GM18519 (cell line): Measurements from ENCODE around the gene KANSL3.
"Not testable (repeated sequence)": the region's sequence is repeated elsewhere in the genome, so short reads cannot be mapped to it uniquely, and the experiment has no call there.

Experiments used
- ATAC-seq: cut with Tn5 transposase; IDR thresholded peaks from one replicate; pipeline ENCODE4 v1.9.1; 2021; ENCODE audit warnings: mild to moderate bottlenecking, moderate library complexity; ENCODE audit not compliant: unreplicated experiment, low FRiP score

Gene KANSL3

GRCh38 chr2:96656540-96656939, 18.4 kb upstream of the KANSL3 start:
- ATAC-seq = no peak

- no peak for ATAC-seq
Observed at GRCh38 chr2:96655526-96655925, 17.4 kb upstream of the KANSL3 start.

GRCh38 chr2:96654791-96655190, 16.7 kb upstream of the KANSL3 start:
- ATAC-seq = not testable (repeated sequence)

GRCh38 chr2:96651793-96652192, 13.7 kb upstream of the KANSL3 start:
- no peak for ATAC-seq

GRCh38 chr2:96649342-96649741, 11.2 kb upstream of the KANSL3 start:
- no peak for ATAC-seq

GRCh38 chr2:96648306-96648930, 10.3 kb upstream of the KANSL3 start:
- no peak for ATAC-seq

GRCh38 chr2:96647681-96648080, 9.6 kb upstream of the KANSL3 start:
- no peak for ATAC-seq

GRCh38 chr2:96642564-96643360, 4.7 kb upstream of the KANSL3 start, which contains the start of gene FER1L5:
Gene FER1L5, plus strand, starts transcription at chr2:96642764. Its CDS starts 73 bp downstream, at chr2:96642837.
- ATAC-seq = no peak

- ATAC-seq = peak; percentile 44
Observed at GRCh38 chr2:96637385-96638143, 548 bp downstream of the KANSL3 start.

- ATAC-seq = no peak
Observed at GRCh38 chr2:96636551-96637171, 1.5 kb downstream of the KANSL3 start.

- no peak for ATAC-seq
Observed at GRCh38 chr2:96633641-96634040, 4.5 kb downstream of the KANSL3 start.

- no peak for ATAC-seq
Observed at GRCh38 chr2:96631804-96632435, 6.2 kb downstream of the KANSL3 start.

- ATAC-seq = no peak
Observed at GRCh38 chr2:96626553-96626942, 11.6 kb downstream of the KANSL3 start.

GRCh38 chr2:96625571-96626552, 12.2 kb downstream of the KANSL3 start:
- no peak for ATAC-seq

GRCh38 chr2:96623116-96623515, 15.0 kb downstream of the KANSL3 start:
- no peak for ATAC-seq

GRCh38 chr2:96622544-96622943, 15.6 kb downstream of the KANSL3 start:
- ATAC-seq = no peak

- no peak for ATAC-seq
Observed at GRCh38 chr2:96618596-96619283, 19.4 kb downstream of the KANSL3 start.

- no peak for ATAC-seq
Observed at GRCh38 chr2:96617012-96617411, 21.1 kb downstream of the KANSL3 start.

- no peak for ATAC-seq
Observed at GRCh38 chr2:96616535-96616934, 21.6 kb downstream of the KANSL3 start.
